HEK293T (cell line): Measurements from ENCODE around the gene C12orf56.
"Not testable (repeated sequence)": the region's sequence is repeated elsewhere in the genome, so short reads cannot be mapped to it uniquely, and the experiment has no call there.

Experiments
- CTCF ChIA-PET: fragments of 350-600 bp; formaldehyde crosslinking; extraction: SDS; loops from one replicate; lab custom pipeline; 2021; ENCODE audit warnings: antibody characterized with exemption, inconsistent platforms; lab: Yijun Ruan, JAX
- POLR2A ChIA-PET: fragments of 350-600 bp; formaldehyde crosslinking; extraction: SDS; loops from one replicate; lab custom pipeline; 2020; ENCODE audit warnings: antibody characterized with exemption, inconsistent platforms; lab: Yijun Ruan, JAX
- DNase-seq: peaks from one replicate; pipeline ENCODE4 v3.0.0; 2012; ENCODE audit warnings: mixed read lengths; ENCODE audit errors: extremely low spot score
- ARNT ChIP-seq: fragments of 450-650 bp; IDR thresholded peaks from 2 replicates; pipeline ENCODE4 v1.6.1; 2017; ENCODE audit warnings: mild to moderate bottlenecking
- BHLHE40 ChIP-seq: fragments of 450-650 bp; IDR thresholded peaks from 2 replicates; pipeline ENCODE4 v1.6.1; 2016; ENCODE audit warnings: mild to moderate bottlenecking, moderate library complexity, borderline replicate concordance
- CTBP1 ChIP-seq: fragments of 450-650 bp; IDR thresholded peaks from 2 replicates; pipeline ENCODE4 v1.6.1; 2016; ENCODE audit warnings: borderline replicate concordance
- ELF4 ChIP-seq: fragments of 450-650 bp; IDR thresholded peaks from 2 replicates; pipeline ENCODE4 v1.6.1; 2017; ENCODE audit warnings: antibody characterized with exemption
- FOXA1 ChIP-seq: fragments of 450-650 bp; IDR thresholded peaks from 2 replicates; pipeline ENCODE4 v1.6.1; 2016; ENCODE audit warnings: mild to moderate bottlenecking
- FOXK2 ChIP-seq: fragments of 450-650 bp; IDR thresholded peaks from 2 replicates; pipeline ENCODE4 v1.6.1; 2016; ENCODE audit warnings: mild to moderate bottlenecking
- FOXM1 ChIP-seq: fragments of 450-650 bp; IDR thresholded peaks from 2 replicates; pipeline ENCODE4 v1.6.1; 2017; ENCODE audit warnings: mild to moderate bottlenecking, borderline replicate concordance
- HDGF ChIP-seq: fragments of 450-650 bp; IDR thresholded peaks from 2 replicates; pipeline ENCODE4 v1.6.1; 2017; ENCODE audit warnings: antibody characterized with exemption, borderline replicate concordance
- L3MBTL2 ChIP-seq: fragments of 450-650 bp; conservative IDR thresholded peaks from 2 replicates; pipeline ENCODE4 v1.6.1; 2016; ENCODE audit warnings: mild to moderate bottlenecking
- LEF1 ChIP-seq: fragments of 450-650 bp; IDR thresholded peaks from 2 replicates; pipeline ENCODE4 v1.6.1; 2017; ENCODE audit warnings: mild to moderate bottlenecking, borderline replicate concordance
- NFRKB ChIP-seq: fragments of 450-650 bp; IDR thresholded peaks from 2 replicates; pipeline ENCODE4 v1.6.1; 2016; ENCODE audit warnings: mild to moderate bottlenecking, moderate library complexity
- SP1 ChIP-seq: fragments of 450-650 bp; IDR thresholded peaks from 2 replicates; pipeline ENCODE4 v1.6.1; 2017
- SUZ12 ChIP-seq: fragments of 450-650 bp; IDR thresholded peaks from 2 replicates; pipeline ENCODE4 v1.6.1; 2016; ENCODE audit warnings: mild to moderate bottlenecking
- TARDBP ChIP-seq: fragments of 450-650 bp; IDR thresholded peaks from 2 replicates; pipeline ENCODE4 v1.6.1; 2016
- ZNF384 ChIP-seq: fragments of 450-650 bp; IDR thresholded peaks from 2 replicates; pipeline ENCODE4 v1.6.1; 2016
- TF ChIP-seq, protein P1 (sequence below): fragments of 450-650 bp; IDR thresholded peaks from 2 replicates; pipeline ENCODE4 v1.6.1; 2016

Gene C12orf56

DNA sequence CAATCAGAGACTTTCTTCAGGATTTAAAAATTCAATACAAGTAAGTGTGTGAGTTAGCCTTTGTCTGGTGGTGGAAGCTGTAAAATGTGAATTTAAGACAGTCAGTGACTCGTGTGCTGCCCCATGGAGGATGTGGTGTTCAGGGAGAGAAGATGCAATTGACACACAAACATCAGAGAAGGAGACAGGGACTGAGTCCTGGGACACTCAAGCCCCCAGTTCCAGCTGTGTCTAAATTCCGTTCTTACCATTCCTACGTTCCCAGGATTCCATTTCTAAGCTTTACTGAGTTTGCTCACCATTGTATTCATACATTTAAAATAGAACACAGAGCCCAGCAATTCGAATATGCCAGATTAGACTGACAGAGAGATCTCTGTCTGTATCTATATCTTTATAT, 67.6 kb downstream of the C12orf56 start:
- no peak for DNase-seq
- TF ChIP-seq ELF4 (no peak), LEF1 (no peak), SUZ12 (no peak), ZNF384 (no peak), FOXA1 (no peak), FOXK2 (no peak), ARNT (no peak), FOXM1 (no peak), HDGF (no peak), L3MBTL2 (no peak), TARDBP (no peak), CTBP1 (no peak), NFRKB (no peak), BHLHE40 (no peak), SP1 (no peak)
- TF ChIP-seq, protein P1, sequence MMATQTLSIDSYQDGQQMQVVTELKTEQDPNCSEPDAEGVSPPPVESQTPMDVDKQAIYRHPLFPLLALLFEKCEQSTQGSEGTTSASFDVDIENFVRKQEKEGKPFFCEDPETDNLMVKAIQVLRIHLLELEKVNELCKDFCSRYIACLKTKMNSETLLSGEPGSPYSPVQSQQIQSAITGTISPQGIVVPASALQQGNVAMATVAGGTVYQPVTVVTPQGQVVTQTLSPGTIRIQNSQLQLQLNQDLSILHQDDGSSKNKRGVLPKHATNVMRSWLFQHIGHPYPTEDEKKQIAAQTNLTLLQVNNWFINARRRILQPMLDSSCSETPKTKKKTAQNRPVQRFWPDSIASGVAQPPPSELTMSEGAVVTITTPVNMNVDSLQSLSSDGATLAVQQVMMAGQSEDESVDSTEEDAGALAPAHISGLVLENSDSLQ, result no peak
- ChIA-PET CTCF (interaction anchor here (1.0 kb wide), 1 partner anchor 17 kb away, joined by 3 read pairs; no protein-coding TSS in a partner anchor), POLR2A (no interaction called here)

DNA sequence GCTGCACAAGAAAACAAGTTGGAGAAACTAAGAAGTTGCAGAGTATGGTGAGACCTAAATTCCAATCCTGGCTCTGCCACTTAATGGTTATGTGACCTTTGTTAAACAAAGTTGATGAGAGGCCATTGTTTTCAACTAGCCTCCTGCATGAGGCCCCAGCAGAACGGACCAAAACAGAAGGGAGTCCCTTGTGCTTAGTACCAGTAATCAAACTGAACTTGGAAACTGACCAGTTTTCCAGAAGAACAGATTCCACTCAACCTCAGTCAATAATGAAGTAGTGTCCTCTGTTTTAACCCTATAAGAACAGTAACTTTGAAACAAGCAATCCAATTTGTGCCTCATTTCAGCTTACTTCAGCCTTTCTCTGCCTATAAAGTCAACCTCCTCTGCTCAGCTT, 69.9 kb downstream of the C12orf56 start:
- TF ChIP-seq HDGF, result no peak
- TF ChIP-seq L3MBTL2, result no peak
- TF ChIP-seq FOXM1, result no peak
- no peak for TF ChIP-seq TARDBP
- no peak for TF ChIP-seq CTBP1
- TF ChIP-seq SUZ12, result no peak
- TF ChIP-seq FOXK2, result no peak
- no peak for TF ChIP-seq ELF4
- no peak for TF ChIP-seq FOXA1
- TF ChIP-seq NFRKB, result no peak
- no peak for TF ChIP-seq ZNF384
- no peak for DNase-seq
- CTCF ChIA-PET, result no interaction called here
- POLR2A ChIA-PET, result no interaction called here

DNA sequence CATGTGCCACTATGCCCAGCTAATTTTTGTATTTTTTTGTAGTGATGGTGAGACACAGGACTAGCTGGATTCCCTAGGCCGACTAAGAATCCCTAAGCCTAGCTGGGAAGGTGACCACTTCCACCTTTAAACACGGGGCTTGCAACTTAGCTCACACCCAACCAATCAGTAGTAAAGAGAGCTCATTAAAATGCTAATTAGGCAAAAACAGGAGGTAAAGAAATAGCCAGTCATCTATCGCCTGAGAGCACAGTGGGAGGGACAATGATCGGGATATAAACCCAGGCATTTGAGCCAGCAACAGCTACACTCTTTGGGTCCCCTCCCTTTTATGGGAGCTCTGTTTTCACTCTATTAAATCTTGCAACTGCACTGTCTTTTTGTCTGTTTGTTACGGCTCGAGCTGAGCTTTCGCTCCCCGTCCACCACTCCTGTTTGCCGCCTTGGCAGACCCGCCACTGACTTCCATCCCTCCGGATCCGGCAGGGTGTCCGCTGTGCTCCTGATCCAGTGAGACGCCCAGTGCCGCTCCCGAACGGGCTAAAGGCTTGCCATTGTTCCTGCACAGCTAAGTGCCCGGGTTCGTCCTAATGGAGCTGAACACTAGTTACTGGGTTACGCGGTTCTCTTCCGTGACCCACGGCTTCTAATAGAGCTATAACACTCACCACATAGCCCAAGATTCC, 70.9 kb downstream of the C12orf56 start:
- DNase-seq, CTCF ChIA-PET: not testable (repeated sequence)
- POLR2A ChIA-PET, result interaction anchor here (1.3 kb wide), 1 partner anchor 85 kb away, joined by 3 read pairs; the partner anchor contains the start of gene XPOT

DNA sequence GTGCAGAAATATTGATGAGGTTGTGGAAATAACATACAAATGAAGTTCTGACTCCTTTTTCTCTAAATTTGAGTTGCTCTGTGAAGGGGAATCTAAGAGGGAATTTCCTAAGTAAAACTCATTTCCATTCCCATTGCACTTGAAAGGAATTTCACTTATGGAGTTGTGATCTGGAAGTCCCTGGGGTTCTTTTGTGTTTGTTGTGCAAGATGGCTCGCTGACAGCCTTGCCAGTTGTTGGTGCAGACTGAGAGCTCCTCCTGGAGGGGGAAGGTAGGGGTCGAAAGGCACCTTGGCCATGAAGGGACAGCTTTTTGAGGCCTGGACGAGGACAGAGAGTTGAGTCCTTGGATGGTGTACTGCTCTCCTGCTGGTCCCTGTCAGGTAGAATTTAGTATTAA, 72.0 kb downstream of the C12orf56 start:
- no peak for DNase-seq
- ChIA-PET POLR2A (no interaction called here), CTCF (no interaction called here)
- no peak for TF ChIP-seq BHLHE40
- TF ChIP-seq CTBP1, result no peak
- TF ChIP-seq NFRKB, result no peak

DNA sequence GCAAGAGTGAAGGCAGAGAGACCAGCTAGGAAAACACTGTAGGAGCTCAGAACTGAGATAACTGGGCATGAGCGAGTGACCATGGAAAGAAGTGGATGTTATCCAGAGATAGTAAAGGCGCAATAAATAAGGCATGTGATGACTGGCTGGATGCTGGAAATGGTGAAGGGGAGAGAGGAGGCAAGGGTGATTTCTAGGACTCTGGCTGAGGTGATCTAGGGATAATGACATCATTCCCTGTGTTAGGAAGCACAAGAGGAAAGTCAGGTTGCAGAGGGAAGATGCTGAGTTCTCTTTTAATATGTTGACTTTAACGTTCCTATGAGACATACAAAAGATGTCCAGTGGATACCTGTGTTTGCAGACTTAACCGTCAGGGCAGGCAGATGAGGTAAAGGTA, 78.7 kb downstream of the C12orf56 start:
- DNase-seq, result no peak
- CTCF ChIA-PET, result no interaction called here
- no peak for TF ChIP-seq NFRKB
- no peak for TF ChIP-seq HDGF
- no peak for TF ChIP-seq SP1
- TF ChIP-seq, protein P1, result no peak
- no peak for TF ChIP-seq TARDBP
- no peak for TF ChIP-seq ARNT
- TF ChIP-seq L3MBTL2, result no peak
- TF ChIP-seq CTBP1, result no peak
- TF ChIP-seq SUZ12, result no peak
- TF ChIP-seq FOXK2, result no peak
- TF ChIP-seq FOXA1, result no peak
- TF ChIP-seq ZNF384, result no peak
- TF ChIP-seq ELF4, result no peak
- no peak for TF ChIP-seq FOXM1
- TF ChIP-seq BHLHE40, result no peak
- POLR2A ChIA-PET, result no interaction called here

DNA sequence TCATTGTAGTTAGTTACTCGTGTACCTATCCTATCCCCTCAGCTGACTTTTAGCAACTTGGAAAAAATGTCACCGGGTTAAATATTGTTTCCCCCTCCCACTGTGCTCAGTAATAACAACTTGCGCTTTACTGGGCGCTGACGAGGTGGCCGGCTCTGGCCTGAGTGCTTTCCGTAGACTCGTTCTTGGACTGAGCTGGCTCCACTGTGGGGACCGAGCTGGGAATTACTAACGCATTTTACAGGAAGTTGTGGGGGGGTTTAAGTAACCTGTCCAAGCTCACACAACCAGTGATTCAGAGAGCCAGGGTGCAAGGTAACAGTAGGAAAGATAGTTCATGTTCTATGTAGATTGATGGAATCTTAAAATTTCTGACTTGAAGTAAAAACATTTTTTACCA, 86.0 kb downstream of the C12orf56 start:
- CTCF ChIA-PET, result interaction anchor here (0.6 kb wide), 1 partner anchor 70 kb away, joined by 3 read pairs; no protein-coding TSS in a partner anchor
- DNase-seq, result no peak
- no peak for TF ChIP-seq ELF4
- TF ChIP-seq, protein P1, result no peak
- POLR2A ChIA-PET, result no interaction called here

DNA sequence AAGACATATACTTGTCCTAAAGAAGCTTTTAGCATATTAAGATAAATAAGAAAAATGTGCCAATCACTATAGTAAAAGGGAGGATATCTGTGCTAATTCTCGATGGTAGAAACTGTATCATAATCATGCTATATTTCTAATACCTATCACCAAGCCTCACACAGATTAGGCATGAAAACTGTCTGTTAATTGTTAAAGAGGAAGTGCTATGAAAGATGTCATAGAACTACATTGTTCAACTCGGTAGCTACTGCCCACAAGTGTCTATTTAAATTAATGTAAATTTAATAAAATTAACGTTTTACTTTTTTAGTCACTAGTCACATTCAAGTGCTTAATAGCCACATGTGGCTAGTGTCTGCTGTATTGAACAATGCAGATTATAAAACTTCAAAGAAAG, 90.9 kb downstream of the C12orf56 start:
- CTCF ChIA-PET, result no interaction called here
- TF ChIP-seq FOXM1 (no peak), ELF4 (no peak), FOXA1 (no peak), SP1 (no peak), CTBP1 (no peak), LEF1 (no peak), FOXK2 (no peak), TARDBP (no peak), ARNT (no peak), BHLHE40 (no peak), ZNF384 (no peak), HDGF (no peak)
- POLR2A ChIA-PET, result no interaction called here
- no peak for DNase-seq
